ENCODE results near the gene TMEM179B.
A peak's percentile ranks its signal among the peaks of the same experiment; 100 is the strongest.

The TMEM179B gene

GRCh38 chr11:62839050-62839945 lies 52.1 kb downstream of the TMEM179B start, which contains the start of gene WDR74:
TSS of gene WDR74 (minus strand) at chr11:62839590. CDS start at chr11:62839570, 20 bp downstream.
- peak; percentile 93 for DNase-seq

All from NCI-H2029 (cell line).